BE2C (cell line): ENCODE measurements around the gene PRM1.

Source experiments
- DNase-seq: peaks from one replicate; pipeline ENCODE4 v3.0.0-alpha.2; 2020
- H3K27me3 ChIP-seq: fragments of 250-450 bp; sonication (Bioruptor Pico); 2 replicates; pipeline ENCODE4 v1.5.1; 2020; ENCODE audit warnings: mild to moderate bottlenecking
- H3K36me3 ChIP-seq: fragments of 250-450 bp; sonication (Bioruptor Pico); 2 replicates; pipeline ENCODE4 v1.5.1; 2020; ENCODE audit warnings: mild to moderate bottlenecking
- H3K4me1 ChIP-seq: fragments of 250-450 bp; sonication (Bioruptor Pico); 2 replicates; pipeline ENCODE4 v1.5.1; 2020
- H3K4me3 ChIP-seq: 2 replicates; pipeline ENCODE4 v1.5.1; 2011; ENCODE audit warnings: low read depth, low read length
- H3K9me3 ChIP-seq: fragments of 250-450 bp; sonication (Bioruptor Pico); 2 replicates; pipeline ENCODE4 v1.5.1; 2020
- TF ChIP-seq, protein P1 (sequence below): IDR thresholded peaks from 2 replicates; pipeline ENCODE4 v1.5.1; 2012; ENCODE audit warnings: mild to moderate bottlenecking, low read depth, low read length

PRM1 gene

DNA sequence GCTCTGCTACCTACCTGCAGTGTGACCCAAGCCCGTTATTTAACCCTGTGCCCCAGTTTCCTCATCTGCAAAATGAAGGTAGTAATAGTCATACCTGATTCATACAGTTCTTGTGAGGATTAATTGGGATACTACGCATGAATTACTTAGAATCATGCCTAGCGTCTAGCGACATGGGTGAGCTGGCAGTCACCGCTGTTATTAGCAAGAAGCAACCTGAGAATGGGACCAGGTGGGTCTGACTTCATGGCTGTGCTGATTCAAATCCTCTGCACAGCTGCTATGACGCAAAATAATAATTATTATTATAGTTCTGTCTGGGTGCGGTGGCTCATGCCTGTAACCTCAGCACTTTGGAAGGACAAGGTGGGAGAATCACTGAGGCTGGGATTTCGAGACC, 33.0 kb downstream of the PRM1 start:
- no peak for DNase-seq
- Histone ChIP-seq H3K27me3 (no peaks in the 10 kb centered on the region), H3K4me1 (no peaks in the 10 kb centered on the region), H3K36me3 (no peaks in the 10 kb centered on the region), H3K9me3 (no peaks in the 10 kb centered on the region), H3K4me3 (no peak overlapping the region)
- TF ChIP-seq, protein P1, sequence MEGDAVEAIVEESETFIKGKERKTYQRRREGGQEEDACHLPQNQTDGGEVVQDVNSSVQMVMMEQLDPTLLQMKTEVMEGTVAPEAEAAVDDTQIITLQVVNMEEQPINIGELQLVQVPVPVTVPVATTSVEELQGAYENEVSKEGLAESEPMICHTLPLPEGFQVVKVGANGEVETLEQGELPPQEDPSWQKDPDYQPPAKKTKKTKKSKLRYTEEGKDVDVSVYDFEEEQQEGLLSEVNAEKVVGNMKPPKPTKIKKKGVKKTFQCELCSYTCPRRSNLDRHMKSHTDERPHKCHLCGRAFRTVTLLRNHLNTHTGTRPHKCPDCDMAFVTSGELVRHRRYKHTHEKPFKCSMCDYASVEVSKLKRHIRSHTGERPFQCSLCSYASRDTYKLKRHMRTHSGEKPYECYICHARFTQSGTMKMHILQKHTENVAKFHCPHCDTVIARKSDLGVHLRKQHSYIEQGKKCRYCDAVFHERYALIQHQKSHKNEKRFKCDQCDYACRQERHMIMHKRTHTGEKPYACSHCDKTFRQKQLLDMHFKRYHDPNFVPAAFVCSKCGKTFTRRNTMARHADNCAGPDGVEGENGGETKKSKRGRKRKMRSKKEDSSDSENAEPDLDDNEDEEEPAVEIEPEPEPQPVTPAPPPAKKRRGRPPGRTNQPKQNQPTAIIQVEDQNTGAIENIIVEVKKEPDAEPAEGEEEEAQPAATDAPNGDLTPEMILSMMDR: no peak

DNA sequence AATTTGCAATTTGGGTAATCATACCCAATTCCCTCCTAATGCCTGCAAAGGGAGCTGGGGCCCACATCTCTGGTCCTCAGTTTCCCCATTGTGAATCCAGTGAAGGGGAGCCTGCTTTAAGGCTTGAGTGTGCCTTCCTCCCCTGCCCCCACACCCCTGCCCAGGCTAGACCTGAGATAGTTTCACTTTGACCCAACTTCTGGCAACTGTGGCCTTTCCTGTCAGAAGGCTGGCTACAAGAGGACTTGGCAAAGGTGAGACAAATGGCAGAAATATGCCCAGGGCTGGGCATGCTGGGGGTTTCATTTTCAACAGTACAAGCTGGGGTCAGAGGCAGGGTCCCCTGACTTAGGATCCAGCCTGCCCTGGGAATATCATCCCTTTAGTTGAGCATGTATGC, 35.1 kb downstream of the PRM1 start:
- Histone ChIP-seq H3K4me1 (no peaks in the 10 kb centered on the region), H3K27me3 (no peaks in the 10 kb centered on the region), H3K9me3 (no peaks in the 10 kb centered on the region), H3K4me3 (no peak overlapping the region), H3K36me3 (no peaks in the 10 kb centered on the region)
- DNase-seq: no peak
- TF ChIP-seq, protein P1: no peak

DNA sequence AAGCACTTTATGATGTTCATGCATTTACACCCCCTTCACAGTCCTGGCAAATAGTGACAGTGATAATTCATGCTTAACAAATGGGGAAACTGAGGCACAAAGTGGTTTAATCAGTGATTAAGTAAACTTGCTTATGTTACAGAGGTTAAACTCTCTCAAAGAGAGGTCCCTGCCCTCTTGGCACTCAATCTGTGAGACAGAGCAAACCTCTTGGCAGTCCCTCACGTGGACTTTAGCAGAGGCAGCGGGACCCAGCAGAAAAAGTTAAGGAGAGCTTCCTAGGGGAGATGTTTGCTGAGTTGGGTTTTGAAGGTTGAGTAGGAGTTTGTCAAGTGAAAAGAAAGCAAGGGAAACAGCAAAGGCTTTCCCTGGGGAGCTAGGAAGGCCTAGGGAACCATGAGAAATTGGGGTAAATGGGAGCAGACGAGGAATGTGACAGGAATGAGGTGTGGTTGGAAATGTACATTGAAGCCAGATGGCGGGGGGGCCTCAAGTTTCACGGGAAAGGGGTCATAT, 35.9 kb downstream of the PRM1 start:
- TF ChIP-seq, protein P1: no peak
- DNase-seq: no peak
- Histone ChIP-seq H3K4me3 (no peak overlapping the region), H3K4me1 (no peaks in the 10 kb centered on the region), H3K27me3 (no peaks in the 10 kb centered on the region), H3K36me3 (no peaks in the 10 kb centered on the region), H3K9me3 (no peaks in the 10 kb centered on the region)

DNA sequence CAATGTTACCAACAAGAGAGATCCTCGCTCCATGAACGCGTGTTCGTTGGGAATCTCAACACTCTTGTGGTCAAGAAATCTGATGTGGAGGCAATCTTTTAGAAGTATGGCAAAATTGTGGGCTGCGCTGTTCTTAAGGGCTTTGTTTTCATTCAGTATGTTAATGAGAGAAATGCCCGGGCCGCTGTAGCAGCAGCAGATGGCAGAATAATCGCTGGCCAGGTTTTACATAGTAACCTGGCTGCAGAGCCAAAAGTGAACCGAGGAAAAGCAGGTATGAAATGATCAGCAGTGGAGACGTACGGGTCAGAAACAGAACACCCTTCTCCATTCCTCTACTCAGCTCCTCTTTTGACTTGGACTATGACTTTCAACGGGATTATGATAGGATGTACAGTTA, 38.5 kb downstream of the PRM1 start:
- Histone ChIP-seq H3K4me1 (no peaks in the 10 kb centered on the region), H3K4me3 (no peak overlapping the region), H3K36me3 (no peaks in the 10 kb centered on the region), H3K9me3 (no peaks in the 10 kb centered on the region), H3K27me3 (no peaks in the 10 kb centered on the region)
- TF ChIP-seq, protein P1: no peak
- DNase-seq: no peak

DNA sequence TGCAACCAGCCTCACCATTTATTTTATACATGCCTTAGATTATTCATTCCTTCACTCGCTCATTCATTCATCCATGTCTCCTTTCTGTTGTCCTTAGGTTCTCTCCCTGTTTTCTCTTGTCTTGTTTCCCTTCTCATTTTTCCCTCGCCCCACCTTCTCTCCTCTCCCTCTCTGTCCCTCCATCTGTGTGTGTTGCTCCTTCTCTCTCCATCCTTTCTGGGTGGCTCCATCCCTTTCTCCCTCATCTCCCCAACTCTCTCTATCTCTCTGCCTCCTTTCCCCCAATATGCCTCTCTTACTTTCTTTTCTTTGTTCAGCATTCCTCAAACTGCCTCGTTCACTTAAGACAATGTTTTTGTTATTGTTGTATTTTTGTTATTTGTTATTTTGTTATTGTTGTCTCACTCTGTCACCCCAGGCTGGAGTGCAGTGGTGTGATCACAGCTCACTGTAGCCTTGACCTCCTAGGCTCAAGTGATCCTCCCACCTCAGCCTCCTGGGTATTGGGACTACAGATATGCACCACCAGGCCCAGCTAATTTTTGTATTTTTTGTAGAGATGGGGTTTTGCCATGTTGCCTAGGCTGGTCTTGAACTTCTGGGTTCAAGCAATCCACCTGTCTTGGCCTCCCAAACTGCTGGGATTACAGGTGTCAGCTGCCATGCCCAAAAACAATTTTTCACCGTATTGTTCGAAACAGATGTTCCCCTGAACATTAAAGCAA, 39.5 kb downstream of the PRM1 start:
- Histone ChIP-seq H3K4me1 (no peaks in the 10 kb centered on the region), H3K9me3 (no peaks in the 10 kb centered on the region), H3K27me3 (no peaks in the 10 kb centered on the region), H3K4me3 (no peak overlapping the region), H3K36me3 (no peaks in the 10 kb centered on the region)
- DNase-seq: no peak
- TF ChIP-seq, protein P1: no peak

DNA sequence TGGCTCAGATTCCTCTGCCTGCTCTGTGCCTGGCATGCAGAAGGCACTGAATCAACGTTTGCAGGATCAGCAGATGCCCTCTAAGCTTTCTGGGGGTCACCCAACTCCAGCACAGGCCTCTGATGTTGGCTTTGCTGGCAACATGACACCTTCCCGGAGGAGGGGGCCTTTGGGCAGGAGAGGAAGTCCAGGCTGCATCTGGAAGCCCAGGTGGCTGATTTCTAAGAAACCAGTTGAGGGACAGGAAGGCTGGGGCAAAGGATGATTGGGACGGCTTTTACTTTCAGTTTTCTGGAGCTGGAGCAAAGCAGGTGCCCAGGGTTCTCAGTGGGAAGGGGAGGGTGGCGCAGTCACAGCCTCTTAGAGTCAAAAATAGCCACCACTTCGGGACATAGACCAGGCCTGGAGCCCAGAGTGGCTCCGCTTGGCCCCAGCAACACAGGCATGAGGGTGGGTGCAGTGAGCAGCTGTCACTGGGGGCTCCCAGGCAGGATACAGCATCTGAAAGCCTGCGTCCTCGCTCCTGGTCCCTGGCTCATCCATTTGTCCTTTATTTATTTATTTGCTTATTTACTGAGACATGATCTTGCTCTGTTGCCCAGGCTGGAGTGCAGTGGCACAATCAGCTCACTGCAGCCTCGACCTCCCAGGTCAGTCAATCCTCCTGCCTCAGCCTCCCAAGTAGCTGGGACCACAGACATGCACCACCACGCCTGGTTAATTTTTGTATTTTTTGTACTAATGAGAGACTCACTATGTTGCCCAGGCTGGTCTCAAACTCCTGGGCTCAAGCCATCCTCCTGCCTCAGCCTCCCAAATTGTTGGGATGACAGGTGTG, 40.3 kb downstream of the PRM1 start:
- no peak for DNase-seq
- Histone ChIP-seq H3K36me3 (no peaks in the 10 kb centered on the region), H3K9me3 (no peaks in the 10 kb centered on the region), H3K27me3 (no peaks in the 10 kb centered on the region), H3K4me1 (no peaks in the 10 kb centered on the region), H3K4me3 (no peak overlapping the region)
- TF ChIP-seq, protein P1: no peak
